Measurements from ENCODE around the gene GALNT7.

- TF ChIP-seq, protein P1, sequence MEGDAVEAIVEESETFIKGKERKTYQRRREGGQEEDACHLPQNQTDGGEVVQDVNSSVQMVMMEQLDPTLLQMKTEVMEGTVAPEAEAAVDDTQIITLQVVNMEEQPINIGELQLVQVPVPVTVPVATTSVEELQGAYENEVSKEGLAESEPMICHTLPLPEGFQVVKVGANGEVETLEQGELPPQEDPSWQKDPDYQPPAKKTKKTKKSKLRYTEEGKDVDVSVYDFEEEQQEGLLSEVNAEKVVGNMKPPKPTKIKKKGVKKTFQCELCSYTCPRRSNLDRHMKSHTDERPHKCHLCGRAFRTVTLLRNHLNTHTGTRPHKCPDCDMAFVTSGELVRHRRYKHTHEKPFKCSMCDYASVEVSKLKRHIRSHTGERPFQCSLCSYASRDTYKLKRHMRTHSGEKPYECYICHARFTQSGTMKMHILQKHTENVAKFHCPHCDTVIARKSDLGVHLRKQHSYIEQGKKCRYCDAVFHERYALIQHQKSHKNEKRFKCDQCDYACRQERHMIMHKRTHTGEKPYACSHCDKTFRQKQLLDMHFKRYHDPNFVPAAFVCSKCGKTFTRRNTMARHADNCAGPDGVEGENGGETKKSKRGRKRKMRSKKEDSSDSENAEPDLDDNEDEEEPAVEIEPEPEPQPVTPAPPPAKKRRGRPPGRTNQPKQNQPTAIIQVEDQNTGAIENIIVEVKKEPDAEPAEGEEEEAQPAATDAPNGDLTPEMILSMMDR (IDR thresholded peaks at IDR 0.05), result no peak
- TF ChIP-seq TCF12 (IDR thresholded peaks at IDR 0.05), result peak; percentile 33; the same call in 1 of the 2 replicates
- no peak for TF ChIP-seq IRF3 (IDR thresholded peaks at IDR 0.05; ENCODE audit: low read depth, low read length)
- TF ChIP-seq POLR2AphosphoS5 (IDR thresholded peaks at IDR 0.05; ENCODE audit: low read depth, low read length), result no peak
- no peak for TF ChIP-seq SMC3 (IDR thresholded peaks at IDR 0.05; ENCODE audit: low read depth, low read length)
- TF ChIP-seq GABPA (IDR thresholded peaks at IDR 0.05; ENCODE audit: low read depth), result no peak
- no peak for TF ChIP-seq YY1 (IDR thresholded peaks at IDR 0.05; ENCODE audit: low read depth)
Observed at GRCh38 chr4:173270312-173271027, 101.9 kb downstream of the GALNT7 start.
